NCI-H748 (cell line): ENCODE results near the gene LBX1.

Source experiments
- DNase-seq: peaks from one replicate; lab custom pipeline; 2025; ENCODE audit not compliant: unreplicated experiment; lab: John Stamatoyannopoulos, UW

Gene LBX1

GRCh38 chr10:101226491-101227428, 2.5 kb downstream of the LBX1 start:
- no peak for DNase-seq

GRCh38 chr10:101225846-101226421, 3.3 kb downstream of the LBX1 start:
- DNase-seq = no peak

- peak; percentile 8 for DNase-seq
Measured at GRCh38 chr10:101224910-101225823, 4.1 kb downstream of the LBX1 start.

- peak; percentile 8 for DNase-seq
Measured at GRCh38 chr10:101224060-101224909, 5.0 kb downstream of the LBX1 start.

- no peak for DNase-seq
Measured at GRCh38 chr10:101223274-101224059, 5.8 kb downstream of the LBX1 start.

GRCh38 chr10:101222683-101223273, 6.5 kb downstream of the LBX1 start:
- DNase-seq = no peak

- DNase-seq = no peak
Measured at GRCh38 chr10:101221963-101222531, 7.2 kb downstream of the LBX1 start.

- no peak for DNase-seq
Measured at GRCh38 chr10:101221549-101221948, 7.7 kb downstream of the LBX1 start.

- no peak for DNase-seq
Measured at GRCh38 chr10:101219946-101220451, 9.3 kb downstream of the LBX1 start.

GRCh38 chr10:101219139-101219945, 9.9 kb downstream of the LBX1 start:
- peak; percentile 3 for DNase-seq

GRCh38 chr10:101218351-101219138, 10.7 kb downstream of the LBX1 start:
- DNase-seq = no peak

- DNase-seq = peak; percentile 86
Measured at GRCh38 chr10:101217450-101218281, 11.6 kb downstream of the LBX1 start.

- DNase-seq = no peak
Measured at GRCh38 chr10:101217044-101217425, 12.2 kb downstream of the LBX1 start.

- peak; percentile 42 for DNase-seq
Measured at GRCh38 chr10:101216207-101217043, 12.8 kb downstream of the LBX1 start.
